Neural crest cell (in vitro differentiated cells): Measurements from ENCODE around the gene PERCC1. TPM values are rescaled to one million over a fixed set of nuclear protein-coding genes. Genes with fewer than 3 reads are reported as not detected.

Experiments
- DNase-seq: peaks from one replicate; pipeline ENCODE4 v3.0.0; 2021; ENCODE audit warnings: low read depth, mixed read lengths, low spot score
- H3K27ac Mint-ChIP-seq: one replicate; pipeline ENCODE4 v1.8.0; 2021; ENCODE audit warnings: mild to moderate bottlenecking, mixed read lengths; ENCODE audit not compliant: unreplicated experiment
- H3K27me3 Mint-ChIP-seq: 2 replicates; pipeline ENCODE4 v1.8.0; 2021; ENCODE audit warnings: low read depth, mild to moderate bottlenecking, mixed read lengths
- H3K36me3 Mint-ChIP-seq: 2 replicates; pipeline ENCODE4 v1.8.0; 2021; ENCODE audit warnings: low read depth, mild to moderate bottlenecking, mixed read lengths
- H3K4me1 Mint-ChIP-seq: 2 replicates; pipeline ENCODE4 v1.8.0; 2021; ENCODE audit warnings: mixed read lengths
- H3K4me3 Mint-ChIP-seq: one replicate; pipeline ENCODE4 v1.8.0; 2021; ENCODE audit warnings: mild to moderate bottlenecking, mixed read lengths
- H3K9me3 Mint-ChIP-seq: 2 replicates; pipeline ENCODE4 v1.8.0; 2021; ENCODE audit warnings: mixed read lengths
- CTCF ChIP-seq: fragments of 200-600 bp; sonication (generic); conservative IDR thresholded peaks from 2 replicates; pipeline ENCODE4 v1.5.0; 2021; ENCODE audit warnings: antibody characterized with exemption, mild to moderate bottlenecking
- total RNA-seq: library from RNA; stranded (reverse); gene quantifications from 2 replicates; pipeline ENCODE4 v1.2.1, GENCODE V29; 2021

PERCC1 gene
- total RNA-seq, 1 donor from 2014 or later, result not detected

GRCh38 chr16:1458977-1459341 is 28.1 kb downstream of the PERCC1 start:
- Mint-ChIP-seq H3K9me3 (no peaks in the 10 kb centered on the region), H3K36me3 (no peaks in the 10 kb centered on the region), H3K4me3 (no peak overlapping the region), H3K4me1 (no peaks in the 10 kb centered on the region), H3K27me3 (no peaks in the 10 kb centered on the region), H3K27ac (no peak overlapping the region)
- TF ChIP-seq CTCF, result no peak
- DNase-seq, result no peak

- Mint-ChIP-seq H3K9me3 (no peaks in the 10 kb centered on the region), H3K27ac (no peak overlapping the region), H3K4me1 (no peaks in the 10 kb centered on the region), H3K4me3 (no peak overlapping the region), H3K27me3 (no peaks in the 10 kb centered on the region), H3K36me3 (no peaks in the 10 kb centered on the region)
- DNase-seq, result no peak
- no peak for TF ChIP-seq CTCF
These were observed 29.1 kb downstream of the PERCC1 start for GRCh38 chr16:1459967-1460366.

GRCh38 chr16:1460602-1461138 is 29.8 kb downstream of the PERCC1 start:
- Mint-ChIP-seq H3K27me3 (no peaks in the 10 kb centered on the region), H3K27ac (no peak overlapping the region), H3K4me3 (no peak overlapping the region), H3K4me1 (no peaks in the 10 kb centered on the region), H3K36me3 (no peaks in the 10 kb centered on the region), H3K9me3 (no peaks in the 10 kb centered on the region)
- no peak for DNase-seq
- no peak for TF ChIP-seq CTCF

GRCh38 chr16:1461146-1461545 is 30.3 kb downstream of the PERCC1 start:
- no peaks in the 10 kb centered on the region for H3K9me3 Mint-ChIP-seq
- no peaks in the 10 kb centered on the region for H3K36me3 Mint-ChIP-seq
- H3K27ac Mint-ChIP-seq, result no peak overlapping the region
- no peaks in the 10 kb centered on the region for H3K27me3 Mint-ChIP-seq
- no peak overlapping the region for H3K4me3 Mint-ChIP-seq
- no peak for DNase-seq
- H3K4me1 Mint-ChIP-seq, result no peaks in the 10 kb centered on the region
- no peak for TF ChIP-seq CTCF

- no peak for DNase-seq
- Mint-ChIP-seq H3K4me3 (no peak overlapping the region), H3K9me3 (no peaks in the 10 kb centered on the region), H3K36me3 (no peaks in the 10 kb centered on the region), H3K4me1 (no peaks in the 10 kb centered on the region), H3K27ac (no peak overlapping the region), H3K27me3 (no peaks in the 10 kb centered on the region)
- no peak for TF ChIP-seq CTCF
These were observed 33.5 kb downstream of the PERCC1 start for GRCh38 chr16:1464196-1464893.
